Measurements from ENCODE around the gene SPTBN4.

DNA sequence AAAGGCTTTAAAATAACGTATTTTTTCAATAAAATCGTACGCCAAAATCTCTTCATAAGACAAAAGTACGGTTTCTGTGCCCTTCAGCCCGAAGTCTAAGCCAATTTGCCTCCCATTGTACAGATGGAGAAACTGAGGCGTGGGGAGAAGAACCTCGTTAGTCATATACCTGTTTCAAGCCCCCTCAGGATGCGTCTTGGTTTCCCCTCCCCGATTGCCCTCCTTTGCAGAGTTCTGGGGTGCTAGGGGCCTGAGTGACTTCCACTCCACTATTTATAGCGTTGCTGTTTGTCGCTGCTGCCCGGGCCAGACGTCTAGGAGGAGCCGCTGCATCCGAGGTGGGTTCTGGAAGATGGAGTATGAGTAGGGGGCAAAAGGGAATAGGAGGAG, 132.1 kb downstream of the SPTBN4 start:
- TF ChIP-seq, protein P1, sequence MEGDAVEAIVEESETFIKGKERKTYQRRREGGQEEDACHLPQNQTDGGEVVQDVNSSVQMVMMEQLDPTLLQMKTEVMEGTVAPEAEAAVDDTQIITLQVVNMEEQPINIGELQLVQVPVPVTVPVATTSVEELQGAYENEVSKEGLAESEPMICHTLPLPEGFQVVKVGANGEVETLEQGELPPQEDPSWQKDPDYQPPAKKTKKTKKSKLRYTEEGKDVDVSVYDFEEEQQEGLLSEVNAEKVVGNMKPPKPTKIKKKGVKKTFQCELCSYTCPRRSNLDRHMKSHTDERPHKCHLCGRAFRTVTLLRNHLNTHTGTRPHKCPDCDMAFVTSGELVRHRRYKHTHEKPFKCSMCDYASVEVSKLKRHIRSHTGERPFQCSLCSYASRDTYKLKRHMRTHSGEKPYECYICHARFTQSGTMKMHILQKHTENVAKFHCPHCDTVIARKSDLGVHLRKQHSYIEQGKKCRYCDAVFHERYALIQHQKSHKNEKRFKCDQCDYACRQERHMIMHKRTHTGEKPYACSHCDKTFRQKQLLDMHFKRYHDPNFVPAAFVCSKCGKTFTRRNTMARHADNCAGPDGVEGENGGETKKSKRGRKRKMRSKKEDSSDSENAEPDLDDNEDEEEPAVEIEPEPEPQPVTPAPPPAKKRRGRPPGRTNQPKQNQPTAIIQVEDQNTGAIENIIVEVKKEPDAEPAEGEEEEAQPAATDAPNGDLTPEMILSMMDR (conservative IDR thresholded peaks at IDR 0.05 in 1 of 2, IDR thresholded peaks at IDR 0.05 in 1 of 2; ENCODE audit: low read depth in 1 of 2, low read length in 2 of 2) = no peak
- TF ChIP-seq EZH2 (IDR thresholded peaks at IDR 0.05; ENCODE audit: low read length, missing control alignments) = no peak

Measured in fibroblast of lung (primary cell).